GM19023 (cell line): ENCODE results near the gene USO1.
A peak's percentile ranks its signal among the peaks of the same experiment; 100 is the strongest.
"Not testable (repeated sequence)": the region's sequence is repeated elsewhere in the genome, so short reads cannot be mapped to it uniquely, and the experiment has no call there.

ENCODE experiments used
- ATAC-seq: cut with Tn5 transposase; IDR thresholded peaks from one replicate; pipeline ENCODE4 v1.9.1; 2021; ENCODE audit warnings: mild to moderate bottlenecking, moderate library complexity; ENCODE audit not compliant: unreplicated experiment

Gene USO1, protein sequence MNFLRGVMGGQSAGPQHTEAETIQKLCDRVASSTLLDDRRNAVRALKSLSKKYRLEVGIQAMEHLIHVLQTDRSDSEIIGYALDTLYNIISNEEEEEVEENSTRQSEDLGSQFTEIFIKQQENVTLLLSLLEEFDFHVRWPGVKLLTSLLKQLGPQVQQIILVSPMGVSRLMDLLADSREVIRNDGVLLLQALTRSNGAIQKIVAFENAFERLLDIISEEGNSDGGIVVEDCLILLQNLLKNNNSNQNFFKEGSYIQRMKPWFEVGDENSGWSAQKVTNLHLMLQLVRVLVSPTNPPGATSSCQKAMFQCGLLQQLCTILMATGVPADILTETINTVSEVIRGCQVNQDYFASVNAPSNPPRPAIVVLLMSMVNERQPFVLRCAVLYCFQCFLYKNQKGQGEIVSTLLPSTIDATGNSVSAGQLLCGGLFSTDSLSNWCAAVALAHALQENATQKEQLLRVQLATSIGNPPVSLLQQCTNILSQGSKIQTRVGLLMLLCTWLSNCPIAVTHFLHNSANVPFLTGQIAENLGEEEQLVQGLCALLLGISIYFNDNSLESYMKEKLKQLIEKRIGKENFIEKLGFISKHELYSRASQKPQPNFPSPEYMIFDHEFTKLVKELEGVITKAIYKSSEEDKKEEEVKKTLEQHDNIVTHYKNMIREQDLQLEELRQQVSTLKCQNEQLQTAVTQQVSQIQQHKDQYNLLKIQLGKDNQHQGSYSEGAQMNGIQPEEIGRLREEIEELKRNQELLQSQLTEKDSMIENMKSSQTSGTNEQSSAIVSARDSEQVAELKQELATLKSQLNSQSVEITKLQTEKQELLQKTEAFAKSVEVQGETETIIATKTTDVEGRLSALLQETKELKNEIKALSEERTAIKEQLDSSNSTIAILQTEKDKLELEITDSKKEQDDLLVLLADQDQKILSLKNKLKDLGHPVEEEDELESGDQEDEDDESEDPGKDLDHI

DNA sequence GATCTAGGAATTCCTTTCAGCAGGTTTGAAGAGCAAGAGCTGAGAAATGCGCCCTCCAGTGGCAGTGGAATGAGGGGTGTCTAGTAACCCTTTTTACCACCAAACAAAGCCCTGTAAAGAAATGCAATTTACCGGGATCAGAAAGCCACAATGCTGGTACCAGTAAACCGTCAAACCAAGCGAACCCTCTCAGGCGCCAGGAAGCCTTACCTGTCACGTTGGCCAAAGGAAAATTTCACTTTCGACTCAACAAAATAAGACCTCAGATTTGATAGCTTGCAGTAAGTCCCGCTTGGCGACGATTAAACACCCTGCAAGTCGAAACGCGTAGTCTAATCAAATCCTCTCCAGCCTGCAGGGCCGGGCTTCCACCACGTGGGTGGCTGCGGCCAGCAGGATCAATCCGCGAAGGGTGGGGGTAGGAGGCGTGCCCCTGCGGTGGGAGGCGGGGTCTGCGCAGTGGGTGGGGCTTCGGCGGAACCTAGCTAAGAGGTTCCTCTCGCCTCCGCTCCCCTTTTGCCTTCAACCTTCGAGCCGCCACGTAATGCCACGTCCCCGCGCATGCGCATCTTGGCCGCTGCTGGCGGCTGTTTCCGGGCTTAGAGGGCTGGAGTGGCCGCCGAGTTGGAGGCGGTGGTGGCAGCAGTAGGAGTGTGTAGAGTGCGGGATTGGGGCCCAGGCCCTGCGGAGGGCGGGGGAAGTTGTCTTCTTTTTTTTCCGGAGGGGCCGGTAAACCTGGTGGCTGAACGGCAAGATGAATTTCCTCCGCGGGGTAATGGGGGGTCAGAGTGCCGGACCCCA lies at the start of gene USO1:
USO1 (plus strand) TSS at position 512 of the 801 bp plus-strand sequence; CDS start at position 755, 243 bp downstream.
- peak; percentile 86 for ATAC-seq

DNA sequence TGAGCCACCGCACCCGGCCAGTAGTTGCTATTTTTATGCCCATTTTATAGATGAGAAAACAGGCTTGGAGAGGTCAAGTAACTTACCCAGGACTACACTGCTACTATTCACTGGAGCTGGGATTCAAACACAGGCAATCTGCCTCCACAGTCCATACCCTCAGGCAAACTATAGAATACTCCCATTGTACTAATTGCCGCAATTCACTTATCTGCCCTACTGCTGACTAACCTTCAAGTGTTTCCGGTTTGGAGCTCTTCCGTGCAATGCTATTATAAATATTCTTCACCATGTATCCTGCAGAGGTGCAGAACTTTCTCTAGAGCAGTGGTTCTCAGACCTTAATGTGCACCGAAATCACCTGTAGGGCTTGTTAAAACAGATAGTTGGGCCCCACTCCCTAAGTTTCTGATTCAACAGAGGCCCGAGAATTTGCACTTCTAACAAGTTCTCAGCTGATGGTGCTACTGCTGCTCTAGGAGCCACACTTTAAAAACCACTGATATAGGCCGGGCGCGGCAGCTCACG lies 49.3 kb upstream of the USO1 start:
- ATAC-seq: no peak

GRCh38 chr4:75678473-75678872 lies 45.9 kb upstream of the USO1 start:
- no peak for ATAC-seq

- no peak for ATAC-seq
These were observed 45.4 kb upstream of the USO1 start for GRCh38 chr4:75678965-75679364.

GRCh38 chr4:75679876-75680575 lies 44.4 kb upstream of the USO1 start:
- ATAC-seq: no peak

DNA sequence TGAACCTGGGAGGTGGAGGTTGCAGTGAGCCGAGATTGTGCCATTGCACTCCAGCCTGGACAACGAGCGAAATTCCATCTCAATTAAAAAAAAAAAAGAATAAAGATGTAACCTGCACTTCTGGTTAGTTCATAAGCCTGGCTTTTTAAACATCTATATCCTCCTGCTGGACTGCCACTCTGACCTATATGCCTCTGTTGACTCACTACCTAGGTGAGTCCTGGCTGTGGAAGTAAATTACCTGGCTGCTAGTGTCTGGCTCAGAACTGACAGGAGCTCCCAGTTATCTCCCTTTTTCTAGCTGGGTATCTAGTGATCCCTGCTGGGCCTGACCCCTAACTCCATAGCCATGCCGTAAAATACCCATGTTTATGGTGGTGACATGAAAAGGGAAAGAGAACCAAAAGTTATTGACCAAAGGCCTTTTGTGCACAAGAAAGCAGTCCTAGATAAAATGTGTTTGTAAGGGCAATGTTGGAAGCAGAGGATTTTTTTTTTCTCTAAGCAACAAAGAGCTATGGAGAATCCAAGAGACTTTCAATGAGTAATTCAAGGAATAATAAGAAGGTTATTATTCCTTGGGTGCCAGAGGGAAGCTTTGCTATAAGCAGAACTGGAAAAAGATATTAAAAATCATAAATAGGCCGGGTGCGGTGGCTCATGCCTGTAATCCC lies 40.8 kb upstream of the USO1 start:
- no peak for ATAC-seq

DNA sequence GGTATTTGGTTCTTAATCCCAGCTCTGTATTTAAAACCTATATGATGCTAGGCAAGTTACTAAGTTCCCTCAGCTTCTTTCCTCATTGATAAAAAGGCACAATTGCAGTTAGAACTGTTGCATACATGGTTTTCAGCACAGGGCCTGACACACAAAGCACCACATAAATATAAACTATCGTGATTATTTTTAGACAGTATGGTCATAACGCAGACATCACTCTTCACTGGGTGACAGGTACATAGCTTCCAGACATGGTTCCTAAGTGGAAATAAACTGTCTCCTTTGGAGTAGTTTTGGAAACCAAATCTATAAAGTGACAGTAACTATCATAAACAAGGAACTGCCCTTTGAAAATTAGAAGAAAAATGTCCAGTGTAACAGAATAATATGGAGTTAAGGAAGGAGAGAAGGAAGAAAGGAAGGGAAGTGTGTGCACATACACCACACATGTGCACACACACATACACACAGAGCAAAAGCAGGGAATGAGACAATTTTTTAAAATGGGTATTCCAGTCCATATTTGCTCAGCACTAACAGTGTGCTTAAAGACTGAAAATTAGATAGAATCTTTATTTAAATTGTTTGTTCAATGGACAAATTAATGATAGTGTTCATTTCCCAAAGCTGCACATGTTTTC lies 38.7 kb upstream of the USO1 start:
- no peak for ATAC-seq

GRCh38 chr4:75686346-75686745 lies 38.0 kb upstream of the USO1 start:
- no peak for ATAC-seq

DNA sequence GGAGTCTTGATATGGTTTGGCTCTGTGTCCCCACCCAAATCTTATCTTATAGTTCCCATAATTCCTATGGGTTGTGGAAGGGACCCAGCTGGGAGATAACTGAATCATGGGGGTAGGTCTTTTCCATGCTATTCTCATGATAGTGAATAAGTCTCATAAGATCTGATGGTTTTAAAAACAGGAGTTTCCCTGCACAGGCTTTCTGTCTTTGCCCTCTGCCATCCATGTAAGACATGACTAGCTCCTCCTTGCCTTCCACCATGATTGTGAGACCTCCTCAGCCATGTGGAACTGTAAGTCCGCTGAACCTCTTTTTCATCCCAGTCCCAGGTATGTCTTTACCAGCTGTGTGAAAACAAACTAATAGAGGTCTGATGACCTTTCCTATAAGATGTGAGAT lies 37.3 kb upstream of the USO1 start:
- not testable (repeated sequence) for ATAC-seq

GRCh38 chr4:75692066-75692465 lies 32.3 kb upstream of the USO1 start:
- not testable (repeated sequence) for ATAC-seq

DNA sequence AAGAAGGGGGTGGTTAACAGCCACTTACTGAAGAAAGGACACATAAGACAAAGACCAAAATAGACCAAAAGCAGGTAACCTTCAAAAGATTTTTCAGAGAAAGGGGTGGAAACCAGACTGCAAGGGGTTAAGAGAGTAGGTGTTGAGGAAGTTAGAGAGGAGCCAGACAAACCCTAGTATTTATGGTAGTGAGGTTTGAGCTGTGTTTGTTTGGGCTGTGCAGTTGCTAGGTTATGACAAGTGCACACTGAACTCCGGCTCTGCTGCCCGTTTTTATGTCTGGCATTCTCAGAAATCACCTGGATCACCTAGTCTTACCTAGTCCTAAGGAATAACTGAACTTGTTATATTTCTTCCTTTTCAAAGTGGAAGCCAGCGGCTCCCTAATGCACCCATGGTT lies 28.3 kb upstream of the USO1 start:
- ATAC-seq: no peak

- ATAC-seq: no peak
These were observed 27.8 kb upstream of the USO1 start for GRCh38 chr4:75696581-75696980.

GRCh38 chr4:75698162-75698962 lies 26.0 kb upstream of the USO1 start:
- ATAC-seq: peak; percentile 93

DNA sequence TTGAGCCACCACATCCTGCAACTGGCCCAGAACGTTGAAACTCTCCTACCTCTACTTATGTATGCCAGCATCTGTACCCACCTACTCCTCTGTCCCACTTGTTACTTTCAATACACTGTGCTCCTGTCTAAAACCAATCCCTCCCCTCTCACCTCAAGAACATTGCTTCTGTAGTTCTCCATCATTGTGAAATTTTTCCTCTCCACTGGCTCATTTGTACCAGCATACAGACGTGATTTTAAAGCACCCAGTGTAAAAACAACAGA lies 25.5 kb upstream of the USO1 start:
- ATAC-seq: peak; percentile 43

DNA sequence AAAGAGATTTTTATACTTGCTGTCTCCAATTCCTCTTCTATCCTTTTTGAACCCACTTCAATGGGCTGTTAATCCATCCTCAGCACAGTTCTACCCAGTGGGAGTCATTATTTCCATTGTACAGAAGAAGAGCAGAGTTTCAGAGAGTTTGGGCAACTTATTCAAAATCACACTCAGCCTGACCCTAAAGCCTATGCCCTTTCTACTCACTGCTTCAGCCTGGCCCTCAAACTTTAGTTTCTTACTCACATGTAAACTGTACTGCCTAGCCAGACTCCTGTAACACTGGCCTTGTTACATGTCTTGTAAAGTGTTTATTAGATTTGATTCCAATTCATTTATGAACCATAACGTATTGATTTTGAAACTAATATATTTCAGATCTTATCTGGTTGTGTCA lies 25.1 kb upstream of the USO1 start:
- no peak for ATAC-seq

GRCh38 chr4:75702919-75703411 lies 21.4 kb upstream of the USO1 start:
- no peak for ATAC-seq

DNA sequence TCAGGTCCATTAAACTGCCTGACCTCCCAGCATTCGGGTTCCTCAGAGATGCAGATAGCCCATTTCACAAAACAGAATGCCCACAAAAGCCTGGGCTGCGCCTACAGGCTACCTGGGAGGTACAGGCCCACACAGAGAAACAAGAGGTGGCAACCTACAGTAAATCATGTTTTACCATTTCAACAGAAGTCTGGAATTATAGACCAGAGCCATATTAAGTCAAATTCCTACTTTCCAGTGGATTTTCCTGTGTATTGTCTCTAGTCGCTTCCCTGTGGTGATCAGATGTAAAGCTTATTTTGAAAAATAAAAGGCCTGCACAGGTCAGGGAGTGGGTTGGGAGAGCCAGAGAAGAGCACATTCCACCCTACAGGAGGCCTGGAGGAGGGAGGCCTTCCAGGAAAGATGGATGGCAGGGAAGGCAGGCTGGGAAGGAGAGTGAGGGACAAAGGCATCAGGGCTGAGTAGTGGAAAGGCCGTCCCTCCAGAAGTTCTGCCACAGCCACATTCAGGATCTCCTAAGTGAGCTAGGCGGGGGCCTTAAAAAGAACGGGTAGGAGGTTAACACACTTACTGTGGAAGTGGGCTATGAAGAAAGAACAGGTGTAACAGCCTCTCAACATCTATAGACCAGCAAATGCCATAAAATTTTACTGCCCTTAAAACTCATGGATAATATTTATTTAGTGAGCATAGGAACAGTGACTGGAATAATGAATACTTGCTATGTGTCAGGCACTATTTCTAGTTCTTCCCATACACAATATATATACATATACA lies 19.0 kb upstream of the USO1 start:
- no peak for ATAC-seq
